EH (cell line): ENCODE measurements around the gene TRANK1.
A peak's percentile ranks its signal among the peaks of the same experiment; 100 is the strongest.

Experiments
- DNase-seq: peaks from one replicate; pipeline ENCODE4 v3.0.0-alpha.2; 2015; ENCODE audit warnings: low read depth

TRANK1 gene

DNA sequence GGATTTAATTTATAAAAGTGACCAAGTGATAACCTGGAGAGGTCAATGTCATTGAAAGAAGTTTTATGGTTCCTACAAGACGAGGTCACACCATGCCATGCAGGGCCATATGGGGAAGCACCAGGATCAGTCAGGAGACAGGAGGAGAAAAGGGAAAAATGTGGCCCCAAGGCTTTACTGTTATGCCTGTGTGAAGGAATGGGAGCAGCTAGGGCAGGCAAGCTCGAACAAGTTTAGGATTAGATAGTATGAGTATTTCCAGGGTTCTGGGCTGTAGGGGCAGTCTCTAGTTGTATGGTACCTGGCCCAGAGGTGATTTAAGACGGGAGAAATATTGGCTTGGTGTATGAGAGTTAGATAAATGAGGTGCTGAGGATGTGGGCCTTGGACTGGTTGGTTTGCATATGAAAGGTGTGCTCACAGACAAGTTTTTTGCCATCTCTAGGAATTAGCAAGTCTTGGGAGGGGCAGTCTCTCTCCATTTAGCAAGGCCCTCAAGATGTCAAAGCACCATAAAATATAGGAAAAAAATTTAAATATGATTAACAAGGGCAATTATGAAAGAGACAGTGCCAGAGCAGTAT is 144.2 kb downstream of the TRANK1 start:
- DNase-seq, result no peak

DNA sequence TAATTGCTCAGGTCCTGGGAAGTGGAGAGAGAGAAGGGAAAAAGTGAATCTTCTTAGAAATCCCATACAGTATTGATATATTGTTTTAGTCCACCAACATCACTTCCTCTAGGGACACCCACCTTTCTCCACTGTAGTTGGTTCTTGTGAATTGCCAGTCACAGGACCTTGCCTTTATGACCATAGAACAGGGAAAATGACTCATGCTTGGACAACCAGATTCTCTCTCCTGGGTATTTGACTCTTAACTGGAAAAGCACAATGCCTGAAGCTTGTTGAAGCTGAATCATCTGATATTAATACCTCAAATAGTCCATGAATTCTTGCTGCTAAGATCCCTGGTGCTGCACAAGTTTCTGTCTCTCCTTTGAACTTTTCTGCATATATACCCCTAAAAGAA is 148.0 kb downstream of the TRANK1 start:
- peak; percentile 46 for DNase-seq

GRCh38 chr3:36796161-36796560 is 148.7 kb downstream of the TRANK1 start:
- DNase-seq, result no peak

DNA sequence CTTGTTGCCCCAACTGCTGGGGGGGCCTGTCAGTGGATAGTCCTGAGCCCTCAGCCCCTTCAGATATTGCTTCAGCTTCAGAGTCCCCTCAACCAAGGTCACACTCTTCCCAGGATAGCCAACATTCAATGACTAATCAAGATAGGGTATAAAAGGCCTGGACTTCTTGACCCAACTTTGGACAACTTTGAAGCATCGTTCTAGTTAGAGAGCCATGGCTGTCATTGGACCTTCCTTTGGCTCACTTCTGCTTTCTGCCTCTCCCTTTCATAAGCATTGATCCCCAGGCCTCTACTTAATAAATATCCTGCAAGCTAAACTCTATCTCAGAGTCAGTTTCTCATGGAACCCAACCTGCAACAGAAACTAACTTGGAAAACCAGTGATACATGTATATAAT is 149.2 kb downstream of the TRANK1 start:
- no peak for DNase-seq

- DNase-seq, result peak; percentile 47
Measured at GRCh38 chr3:36792342-36792741, 152.5 kb downstream of the TRANK1 start.

GRCh38 chr3:36790765-36791164 is 154.1 kb downstream of the TRANK1 start:
- DNase-seq, result no peak

GRCh38 chr3:36786921-36787890 is 157.6 kb downstream of the TRANK1 start:
- no peak for DNase-seq

DNA sequence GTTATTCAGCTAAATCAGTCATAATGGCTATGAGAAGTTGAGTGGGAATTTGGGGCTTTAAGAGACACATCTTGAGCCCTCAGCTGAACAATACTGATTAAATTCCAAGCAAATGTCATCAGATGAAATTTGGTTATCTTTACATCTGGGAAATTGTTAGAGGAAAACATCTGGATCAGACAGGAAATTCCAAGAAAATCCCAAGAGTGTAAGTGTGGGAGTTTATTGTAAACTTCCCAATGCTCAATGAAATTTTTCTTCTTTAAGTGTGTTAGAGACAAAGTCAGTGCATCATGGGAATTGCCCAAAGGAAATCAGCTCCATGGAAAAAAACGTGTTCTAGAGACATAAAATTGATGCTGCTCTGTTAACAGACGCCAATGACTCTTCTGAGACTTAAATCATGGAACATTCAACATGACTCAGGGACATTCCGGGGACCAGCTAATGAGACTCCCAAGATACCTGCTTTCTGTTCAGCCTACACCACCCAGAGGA is 160.7 kb downstream of the TRANK1 start:
- DNase-seq, result peak; percentile 9

DNA sequence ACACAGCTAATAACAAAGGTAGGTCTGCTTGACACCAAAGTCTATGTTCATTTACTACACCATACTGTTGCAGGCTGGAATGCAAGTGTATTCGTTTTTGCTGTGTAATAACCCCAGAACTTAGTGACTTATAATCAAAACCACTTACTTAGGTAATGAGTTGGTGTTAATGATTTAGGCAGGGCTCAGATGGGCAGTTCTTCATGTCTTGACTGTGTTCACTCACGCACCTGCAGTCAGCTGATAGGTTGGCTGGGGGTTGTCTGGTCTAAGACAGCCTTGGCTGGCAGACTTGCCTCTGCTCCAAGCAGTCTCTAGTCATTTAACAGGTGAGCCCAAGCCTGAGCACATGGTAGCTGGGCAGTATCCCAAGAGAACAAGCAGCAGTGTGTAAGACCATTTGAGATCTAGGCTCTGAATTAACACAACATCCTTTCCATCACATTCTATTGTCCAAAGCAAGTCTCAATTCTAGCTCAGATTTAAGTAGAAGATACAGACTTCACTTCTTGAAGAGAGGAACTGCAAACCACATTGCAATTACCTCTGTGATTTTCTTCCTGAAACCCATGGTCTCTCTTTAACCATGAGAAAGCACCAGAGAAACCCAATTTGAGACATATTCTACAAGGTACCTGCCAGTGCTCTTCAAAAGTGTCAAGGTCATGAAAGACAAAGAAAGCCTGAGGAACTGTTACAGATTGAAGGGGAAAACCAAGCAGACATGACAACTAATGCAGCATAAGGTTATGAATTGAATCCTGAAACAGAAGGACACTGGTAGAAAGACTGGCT is 167.2 kb downstream of the TRANK1 start:
- DNase-seq, result no peak
